ENCODE data around the gene DCDC2C. TPM values are rescaled to one million over a fixed set of nuclear protein-coding genes. Genes with fewer than 3 reads are reported as not detected.

The DCDC2C gene
- total RNA-seq, 1 experiment from 2014 or later, result not detected

DNA sequence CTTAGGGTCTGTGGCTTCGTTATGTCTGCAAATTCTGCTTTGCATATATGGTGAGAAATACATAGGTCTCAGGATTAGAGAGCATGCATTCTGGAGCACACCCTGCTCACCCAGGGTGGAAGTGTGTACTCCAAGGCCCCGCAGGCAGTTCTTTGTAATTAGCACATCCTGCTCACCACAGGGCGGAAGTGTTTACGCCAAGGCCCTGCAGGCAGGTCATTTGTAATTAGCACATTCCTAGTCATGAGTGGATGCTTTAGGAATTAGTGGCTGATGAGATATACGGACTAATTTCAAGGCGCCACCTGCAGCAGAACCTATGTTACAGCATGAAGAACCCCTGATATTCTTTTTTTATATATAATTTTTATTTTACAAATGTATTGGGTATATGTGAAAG lies 41.1 kb upstream of the DCDC2C start:
- H3K27ac Mint-ChIP-seq (ENCODE audit: unreplicated experiment), result no peak overlapping the region
- H3K4me3 ChIP-seq (ENCODE audit: low read depth, low read length), result no peak overlapping the region
- H3K27me3 ChIP-seq (replicated peaks; ENCODE audit: control insufficient read depth, insufficient read depth, low read length), result no peaks in the 10 kb centered on the region
- TF ChIP-seq, protein P1, sequence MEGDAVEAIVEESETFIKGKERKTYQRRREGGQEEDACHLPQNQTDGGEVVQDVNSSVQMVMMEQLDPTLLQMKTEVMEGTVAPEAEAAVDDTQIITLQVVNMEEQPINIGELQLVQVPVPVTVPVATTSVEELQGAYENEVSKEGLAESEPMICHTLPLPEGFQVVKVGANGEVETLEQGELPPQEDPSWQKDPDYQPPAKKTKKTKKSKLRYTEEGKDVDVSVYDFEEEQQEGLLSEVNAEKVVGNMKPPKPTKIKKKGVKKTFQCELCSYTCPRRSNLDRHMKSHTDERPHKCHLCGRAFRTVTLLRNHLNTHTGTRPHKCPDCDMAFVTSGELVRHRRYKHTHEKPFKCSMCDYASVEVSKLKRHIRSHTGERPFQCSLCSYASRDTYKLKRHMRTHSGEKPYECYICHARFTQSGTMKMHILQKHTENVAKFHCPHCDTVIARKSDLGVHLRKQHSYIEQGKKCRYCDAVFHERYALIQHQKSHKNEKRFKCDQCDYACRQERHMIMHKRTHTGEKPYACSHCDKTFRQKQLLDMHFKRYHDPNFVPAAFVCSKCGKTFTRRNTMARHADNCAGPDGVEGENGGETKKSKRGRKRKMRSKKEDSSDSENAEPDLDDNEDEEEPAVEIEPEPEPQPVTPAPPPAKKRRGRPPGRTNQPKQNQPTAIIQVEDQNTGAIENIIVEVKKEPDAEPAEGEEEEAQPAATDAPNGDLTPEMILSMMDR (IDR thresholded peaks at IDR 0.05; ENCODE audit: insufficient read depth in 1 of 2, low read depth in 1 of 2, low read length in 1 of 2, severe bottlenecking in 1 of 2, unreplicated experiment in 1 of 2), result no peak
- no peaks in the 10 kb centered on the region for H3K27me3 Mint-ChIP-seq (ENCODE audit: insufficient read depth, unreplicated experiment)
- peak in 1 of 2 experiments; percentile 21 for DNase-seq
- H3K4me1 Mint-ChIP-seq (ENCODE audit: low read depth, unreplicated experiment), result no peaks in the 10 kb centered on the region
- no peaks in the 10 kb centered on the region for H3K36me3 ChIP-seq (ENCODE audit: control insufficient read depth, insufficient read depth, low read length)
- no TSS peak for BruUV-seq (replicated peaks)
- ChIA-PET CTCF (interaction anchor here (0.6 kb wide), 1 partner anchor 80 kb away, joined by 3 read pairs; no protein-coding TSS in a partner anchor), POLR2A (no interaction called here)
- intact Hi-C loops (cut with micrococcal nuclease; ENCODE audit: unreplicated experiment), result no loop called here
- H3K9me3 ChIP-seq, result no peaks in the 10 kb centered on the region
- no peaks in the 10 kb centered on the region for H3K4me1 ChIP-seq
- H3K36me3 Mint-ChIP-seq (ENCODE audit: insufficient read depth, unreplicated experiment), result no peaks in the 10 kb centered on the region
- H3K4me3 Mint-ChIP-seq (ENCODE audit: unreplicated experiment), result no peak overlapping the region
- H3K9me3 Mint-ChIP-seq (ENCODE audit: unreplicated experiment), result no peaks in the 10 kb centered on the region

DNA sequence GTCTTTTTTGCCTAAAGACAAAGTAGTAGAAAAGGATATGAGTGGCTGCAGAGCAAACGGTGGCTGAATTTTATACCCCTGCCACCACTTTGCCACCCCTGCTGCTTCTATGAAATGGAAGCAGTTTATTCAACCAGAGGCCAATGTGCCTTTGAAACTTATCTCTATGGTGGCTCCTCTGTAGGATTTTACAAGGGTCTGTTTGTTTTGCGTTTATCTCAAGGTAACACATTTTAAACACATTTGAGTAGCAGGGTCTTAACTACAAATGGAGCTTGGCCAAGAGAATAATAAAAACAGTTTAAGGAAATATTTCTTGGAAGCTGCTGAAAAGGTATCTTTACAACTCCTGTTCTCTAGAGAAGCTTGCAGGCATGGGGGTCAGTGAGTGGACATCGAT lies 39.3 kb upstream of the DCDC2C start:
- Histone ChIP-seq H3K4me1 (no peaks in the 10 kb centered on the region), H3K36me3 (ENCODE audit: control insufficient read depth, insufficient read depth, low read length) (no peaks in the 10 kb centered on the region), H3K9me3 (no peaks in the 10 kb centered on the region), H3K4me3 (ENCODE audit: low read depth, low read length) (no peak overlapping the region), H3K27me3 (replicated peaks; ENCODE audit: control insufficient read depth, insufficient read depth, low read length) (no peaks in the 10 kb centered on the region)
- no peaks in the 10 kb centered on the region for H3K9me3 Mint-ChIP-seq (ENCODE audit: unreplicated experiment)
- TF ChIP-seq, protein P1 (IDR thresholded peaks at IDR 0.05; ENCODE audit: insufficient read depth in 1 of 2, low read depth in 1 of 2, low read length in 1 of 2, severe bottlenecking in 1 of 2, unreplicated experiment in 1 of 2), result no peak
- H3K27ac Mint-ChIP-seq (ENCODE audit: unreplicated experiment), result no peak overlapping the region
- peaks cover 3% of the 10 kb centered on the region for H3K27me3 Mint-ChIP-seq (ENCODE audit: insufficient read depth, unreplicated experiment)
- DNase-seq, result peak in 1 of 2 experiments; percentile 3
- no peaks in the 10 kb centered on the region for H3K36me3 Mint-ChIP-seq (ENCODE audit: insufficient read depth, unreplicated experiment)
- H3K4me1 Mint-ChIP-seq (ENCODE audit: low read depth, unreplicated experiment), result no peaks in the 10 kb centered on the region
- no TSS peak for BruUV-seq (replicated peaks)
- POLR2A ChIA-PET, result no interaction called here
- intact Hi-C loops (cut with micrococcal nuclease; ENCODE audit: unreplicated experiment), result no loop called here
- H3K4me3 Mint-ChIP-seq (ENCODE audit: unreplicated experiment), result no peak overlapping the region
- CTCF ChIA-PET, result no interaction called here

DNA sequence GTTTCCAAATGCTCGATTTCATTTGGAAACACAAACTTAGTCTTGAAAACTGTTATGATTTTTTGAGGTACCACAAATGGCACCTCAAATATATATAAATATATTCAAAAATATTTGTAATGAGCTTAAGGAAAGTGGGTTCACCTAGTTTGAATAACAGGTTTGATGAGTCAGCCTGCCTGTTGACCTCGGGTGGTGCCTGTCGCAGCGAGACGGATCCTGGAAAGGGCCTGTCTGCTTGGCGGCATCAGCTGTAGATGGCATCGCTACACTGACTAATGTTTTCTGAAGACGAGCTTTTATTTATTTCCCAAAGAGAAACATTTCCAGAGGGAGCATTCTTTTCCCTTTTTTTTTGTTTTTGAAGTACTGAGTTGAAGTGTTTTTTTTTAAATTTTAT lies 38.5 kb upstream of the DCDC2C start:
- Histone ChIP-seq H3K27me3 (replicated peaks; ENCODE audit: control insufficient read depth, insufficient read depth, low read length) (no peaks in the 10 kb centered on the region), H3K4me3 (ENCODE audit: low read depth, low read length) (no peak overlapping the region), H3K36me3 (ENCODE audit: control insufficient read depth, insufficient read depth, low read length) (no peaks in the 10 kb centered on the region), H3K9me3 (no peaks in the 10 kb centered on the region), H3K4me1 (no peaks in the 10 kb centered on the region)
- intact Hi-C loops (cut with micrococcal nuclease; ENCODE audit: unreplicated experiment), result no loop called here
- POLR2A ChIA-PET, result no interaction called here
- peak in 1 of 2 experiments; percentile 12 for DNase-seq
- Mint-ChIP-seq H3K27me3 (ENCODE audit: insufficient read depth, unreplicated experiment) (peaks cover 3% of the 10 kb centered on the region), H3K27ac (ENCODE audit: unreplicated experiment) (no peak overlapping the region), H3K4me1 (ENCODE audit: low read depth, unreplicated experiment) (no peaks in the 10 kb centered on the region), H3K4me3 (ENCODE audit: unreplicated experiment) (no peak overlapping the region), H3K9me3 (ENCODE audit: unreplicated experiment) (no peaks in the 10 kb centered on the region), H3K36me3 (ENCODE audit: insufficient read depth, unreplicated experiment) (no peaks in the 10 kb centered on the region)
- BruUV-seq (replicated peaks), result no TSS peak
- CTCF ChIA-PET, result no interaction called here
- TF ChIP-seq, protein P1 (IDR thresholded peaks at IDR 0.05; ENCODE audit: insufficient read depth in 1 of 2, low read depth in 1 of 2, low read length in 1 of 2, severe bottlenecking in 1 of 2, unreplicated experiment in 1 of 2), result no peak
